Loucy (cell line): ENCODE data around the gene WDR37.
A peak's percentile ranks its signal among the peaks of the same experiment; 100 is the strongest.

Experiments
- H2AFZ ChIP-seq: fragments of 200-600 bp; sonication (generic); 2 replicates; pipeline ENCODE4 v1.6.0; 2016; ENCODE audit warnings: antibody characterized with exemption, mild to moderate bottlenecking, low read length, moderate library complexity
- H3F3A ChIP-seq: fragments of 200-600 bp; 2 replicates; pipeline ENCODE4 v1.6.0; 2016; ENCODE audit warnings: antibody characterized with exemption, low read depth, mild to moderate bottlenecking
- H3K27me3 ChIP-seq: fragments of 200-600 bp; sonication (generic); 2 replicates; pipeline ENCODE4 v1.6.1; 2014; ENCODE audit warnings: low read length, mild to moderate bottlenecking; ENCODE audit not compliant: insufficient read depth, poor library complexity, severe bottlenecking
- H3K36me3 ChIP-seq: fragments of 200-600 bp; sonication (generic); 2 replicates; pipeline ENCODE4 v1.6.1; 2016; ENCODE audit warnings: low read length; ENCODE audit not compliant: insufficient read depth
- H3K4me1 ChIP-seq: fragments of 200-600 bp; sonication (generic); 2 replicates; pipeline ENCODE4 v1.5.1; 2014; ENCODE audit warnings: low read length, mild to moderate bottlenecking; ENCODE audit not compliant: insufficient read depth, poor library complexity, severe bottlenecking
- H3K4me2 ChIP-seq: fragments of 200-600 bp; sonication (generic); 2 replicates; pipeline ENCODE4 v1.6.0; 2014; ENCODE audit warnings: antibody characterized with exemption, low read length, low read depth, mild to moderate bottlenecking; ENCODE audit not compliant: poor library complexity, severe bottlenecking
- H3K4me3 ChIP-seq: fragments of 200-600 bp; sonication (generic); 2 replicates; pipeline ENCODE4 v1.5.1; 2014; ENCODE audit warnings: low read length, mild to moderate bottlenecking, mixed read lengths; ENCODE audit not compliant: poor library complexity, severe bottlenecking
- H3K79me2 ChIP-seq: fragments of 200-600 bp; sonication (generic); 2 replicates; pipeline ENCODE4 v1.6.1; 2014; ENCODE audit warnings: low read length; ENCODE audit not compliant: insufficient read depth
- H3K9ac ChIP-seq: fragments of 200-600 bp; sonication (generic); 2 replicates; pipeline ENCODE4 v1.6.0; 2014; ENCODE audit warnings: mild to moderate bottlenecking, low read depth, low read length, moderate library complexity; ENCODE audit not compliant: poor library complexity, severe bottlenecking
- H3K9me2 ChIP-seq: fragments of 200-600 bp; sonication (generic); replicated peaks from 2 replicates; pipeline ENCODE4 v1.6.1; 2016; ENCODE audit warnings: low read depth, low read length, mixed read lengths
- H3K9me3 ChIP-seq: fragments of 200-600 bp; sonication (generic); 2 replicates; pipeline ENCODE4 v1.6.1; 2014; ENCODE audit warnings: mild to moderate bottlenecking, antibody characterized with exemption, low read length, low read depth; ENCODE audit not compliant: insufficient read depth
- H4K20me1 ChIP-seq: fragments of 200-600 bp; sonication (generic); 2 replicates; pipeline ENCODE4 v1.6.0; 2014; ENCODE audit warnings: antibody characterized with exemption, low read length, mild to moderate bottlenecking; ENCODE audit not compliant: insufficient read depth, poor library complexity, severe bottlenecking
- EZH2phosphoT487 ChIP-seq: fragments of 200-600 bp; IDR thresholded peaks from 2 replicates; pipeline ENCODE4 v1.6.1; 2018; ENCODE audit warnings: antibody characterized with exemption, mild to moderate bottlenecking, moderate library complexity, borderline replicate concordance
- TF ChIP-seq, protein P1 (sequence below): fragments of 200-600 bp; sonication (generic); conservative IDR thresholded peaks from 2 replicates; pipeline ENCODE4 v1.5.1; 2014; ENCODE audit warnings: mild to moderate bottlenecking, antibody characterized with exemption, low read length

WDR37 gene

DNA sequence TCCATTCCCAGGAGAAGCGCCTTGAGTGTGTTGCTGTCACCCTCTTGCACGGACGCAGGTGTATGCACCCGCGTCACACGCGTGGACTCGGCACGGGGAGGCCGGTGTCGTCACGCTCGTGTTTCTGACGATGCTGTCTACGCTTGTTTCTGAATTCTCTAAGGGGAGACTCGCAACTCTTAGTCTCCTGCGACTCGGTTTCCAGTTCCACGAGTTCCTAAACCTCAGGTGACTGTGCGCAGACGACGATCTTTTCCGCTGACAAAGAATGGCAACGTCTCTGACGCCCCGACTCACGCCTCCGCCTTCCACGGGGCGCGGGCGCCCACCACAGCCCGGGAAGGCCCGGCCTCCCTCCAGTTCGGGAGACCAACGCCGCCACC lies 7.8 kb upstream of the WDR37 start:
- Histone ChIP-seq H4K20me1 (peaks cover 64% of the 10 kb centered on the region), H2AFZ (no peak overlapping the region), H3K4me1 (peaks cover 57% of the 10 kb centered on the region), H3K79me2 (peaks cover 84% of the 10 kb centered on the region), H3K27me3 (peaks cover 4% of the 10 kb centered on the region), H3F3A (peaks cover 17% of the 10 kb centered on the region), H3K9ac (peak overlapping the region; percentile 98), H3K36me3 (peaks cover 1% of the 10 kb centered on the region; the same call in 1 of the 2 replicates), H3K9me3 (no peaks in the 10 kb centered on the region), H3K4me2 (peak overlapping the region; percentile 95), H3K4me3 (peak overlapping the region; percentile 99), H3K9me2 (no peaks in the 10 kb centered on the region)
- TF ChIP-seq, protein P1, sequence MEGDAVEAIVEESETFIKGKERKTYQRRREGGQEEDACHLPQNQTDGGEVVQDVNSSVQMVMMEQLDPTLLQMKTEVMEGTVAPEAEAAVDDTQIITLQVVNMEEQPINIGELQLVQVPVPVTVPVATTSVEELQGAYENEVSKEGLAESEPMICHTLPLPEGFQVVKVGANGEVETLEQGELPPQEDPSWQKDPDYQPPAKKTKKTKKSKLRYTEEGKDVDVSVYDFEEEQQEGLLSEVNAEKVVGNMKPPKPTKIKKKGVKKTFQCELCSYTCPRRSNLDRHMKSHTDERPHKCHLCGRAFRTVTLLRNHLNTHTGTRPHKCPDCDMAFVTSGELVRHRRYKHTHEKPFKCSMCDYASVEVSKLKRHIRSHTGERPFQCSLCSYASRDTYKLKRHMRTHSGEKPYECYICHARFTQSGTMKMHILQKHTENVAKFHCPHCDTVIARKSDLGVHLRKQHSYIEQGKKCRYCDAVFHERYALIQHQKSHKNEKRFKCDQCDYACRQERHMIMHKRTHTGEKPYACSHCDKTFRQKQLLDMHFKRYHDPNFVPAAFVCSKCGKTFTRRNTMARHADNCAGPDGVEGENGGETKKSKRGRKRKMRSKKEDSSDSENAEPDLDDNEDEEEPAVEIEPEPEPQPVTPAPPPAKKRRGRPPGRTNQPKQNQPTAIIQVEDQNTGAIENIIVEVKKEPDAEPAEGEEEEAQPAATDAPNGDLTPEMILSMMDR, result no peak
- no peak for TF ChIP-seq EZH2phosphoT487

DNA sequence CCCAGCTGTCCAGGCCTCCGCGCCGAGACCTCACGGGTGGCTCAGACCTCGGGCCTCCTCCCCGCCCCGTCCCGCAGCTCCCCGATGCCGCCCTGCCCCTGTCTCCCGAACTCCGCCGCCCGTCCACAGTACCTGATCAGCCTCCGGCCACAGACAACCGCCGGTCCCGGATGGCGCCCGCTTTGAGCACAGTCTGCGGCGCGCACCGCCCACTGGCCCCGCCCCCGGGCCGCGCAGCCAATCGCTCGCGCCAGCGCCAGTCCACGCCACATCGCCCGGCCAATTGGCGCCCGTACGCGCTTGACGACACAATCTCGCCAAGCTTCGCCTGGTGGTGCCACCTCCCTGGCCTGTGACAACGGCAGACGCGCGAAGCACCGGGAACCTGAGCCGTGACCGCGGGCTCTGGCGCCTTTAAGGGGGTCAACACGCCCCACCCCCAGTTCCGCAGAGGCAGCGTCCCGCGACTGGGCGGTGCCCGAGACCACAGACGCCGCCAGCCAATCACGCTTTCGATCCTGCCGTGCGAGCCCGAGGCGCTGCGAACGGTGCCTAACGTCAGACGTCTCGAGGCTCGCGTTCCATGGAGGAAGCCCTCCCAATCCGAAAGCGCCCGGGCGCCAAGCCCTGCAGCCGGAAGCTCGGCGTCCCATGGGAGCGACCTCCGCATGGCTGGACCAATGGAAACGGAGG lies 7.3 kb upstream of the WDR37 start, which contains the start of gene IDI1:
TSS of gene IDI1 (minus strand) at position 388 of the 693 bp plus-strand sequence. CDS start at position 272, 116 bp downstream.
- Histone ChIP-seq H2AFZ (peak within 1 kb of the TSS; percentile 62; the same call in 1 of the 2 replicates), H3F3A (peaks cover 14% of the 10 kb centered on the region), H3K9me2 (no peaks in the 10 kb centered on the region), H4K20me1 (peaks cover 60% of the 10 kb centered on the region), H3K9ac (peak within 1 kb of the TSS; percentile 98), H3K27me3 (peaks cover 4% of the 10 kb centered on the region), H3K79me2 (peaks cover 84% of the 10 kb centered on the region), H3K4me2 (peak within 1 kb of the TSS; percentile 95), H3K4me1 (peaks cover 57% of the 10 kb centered on the region), H3K36me3 (no peaks in the 10 kb centered on the region), H3K4me3 (peak within 1 kb of the TSS; percentile 99), H3K9me3 (no peaks in the 10 kb centered on the region)
- TF ChIP-seq, protein P1, result no peak
- no peak for TF ChIP-seq EZH2phosphoT487

DNA sequence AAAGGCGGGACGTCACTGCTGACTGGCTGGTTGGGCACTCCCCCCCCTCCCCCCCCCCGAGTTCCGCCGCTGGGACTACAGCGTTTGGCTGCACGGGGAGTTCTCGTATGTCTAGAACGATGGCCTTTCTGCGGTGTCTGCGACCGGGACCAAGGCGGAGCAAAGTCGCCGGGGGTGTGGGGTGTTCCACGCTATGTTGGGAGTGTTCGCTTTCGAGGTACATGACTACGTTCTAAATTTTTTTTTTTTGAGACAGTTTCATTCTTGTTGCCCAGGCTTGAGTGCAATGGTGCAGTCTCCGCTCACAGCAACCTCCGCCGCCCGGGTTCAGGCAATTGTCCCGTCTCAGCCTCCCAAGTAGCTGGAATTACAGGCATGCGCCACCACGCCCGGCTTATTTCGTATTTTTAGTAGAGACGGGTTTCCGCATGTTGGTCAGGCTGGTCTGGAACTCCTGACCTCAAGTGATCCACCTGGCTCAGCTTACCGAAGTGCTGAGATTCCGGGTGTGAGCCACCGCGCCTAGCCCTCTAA lies 6.7 kb upstream of the WDR37 start:
- H3K4me2 ChIP-seq, result peak overlapping the region; percentile 84
- no peaks in the 10 kb centered on the region for H3K9me3 ChIP-seq
- peak overlapping the region; percentile 99 for H3K4me3 ChIP-seq
- peaks cover 60% of the 10 kb centered on the region for H4K20me1 ChIP-seq
- H3K9me2 ChIP-seq, result no peaks in the 10 kb centered on the region
- TF ChIP-seq, protein P1, result no peak
- TF ChIP-seq EZH2phosphoT487, result no peak
- peaks cover 4% of the 10 kb centered on the region for H3K27me3 ChIP-seq
- H3K36me3 ChIP-seq, result no peaks in the 10 kb centered on the region
- peak overlapping the region; percentile 62; the same call in 1 of the 2 replicates for H2AFZ ChIP-seq
- H3F3A ChIP-seq, result peaks cover 8% of the 10 kb centered on the region
- H3K79me2 ChIP-seq, result peaks cover 84% of the 10 kb centered on the region
- peak overlapping the region; percentile 98 for H3K9ac ChIP-seq
- peaks cover 59% of the 10 kb centered on the region for H3K4me1 ChIP-seq
